Stimulated activated CD4-positive, alpha-beta T cell treated with anti-CD3 and anti-CD28 coated beads, Interleukin-4, amount 100 ng/mL, for 48 hours (primary cell): ENCODE data around the gene FHOD1.

Source experiments
- DNase-seq, 2 donors: peaks; one replicate each; pipeline ENCODE4 v3.0.0-alpha.2; 2020; ENCODE audit warnings: low read depth in 2 of 2

FHOD1 gene

DNA sequence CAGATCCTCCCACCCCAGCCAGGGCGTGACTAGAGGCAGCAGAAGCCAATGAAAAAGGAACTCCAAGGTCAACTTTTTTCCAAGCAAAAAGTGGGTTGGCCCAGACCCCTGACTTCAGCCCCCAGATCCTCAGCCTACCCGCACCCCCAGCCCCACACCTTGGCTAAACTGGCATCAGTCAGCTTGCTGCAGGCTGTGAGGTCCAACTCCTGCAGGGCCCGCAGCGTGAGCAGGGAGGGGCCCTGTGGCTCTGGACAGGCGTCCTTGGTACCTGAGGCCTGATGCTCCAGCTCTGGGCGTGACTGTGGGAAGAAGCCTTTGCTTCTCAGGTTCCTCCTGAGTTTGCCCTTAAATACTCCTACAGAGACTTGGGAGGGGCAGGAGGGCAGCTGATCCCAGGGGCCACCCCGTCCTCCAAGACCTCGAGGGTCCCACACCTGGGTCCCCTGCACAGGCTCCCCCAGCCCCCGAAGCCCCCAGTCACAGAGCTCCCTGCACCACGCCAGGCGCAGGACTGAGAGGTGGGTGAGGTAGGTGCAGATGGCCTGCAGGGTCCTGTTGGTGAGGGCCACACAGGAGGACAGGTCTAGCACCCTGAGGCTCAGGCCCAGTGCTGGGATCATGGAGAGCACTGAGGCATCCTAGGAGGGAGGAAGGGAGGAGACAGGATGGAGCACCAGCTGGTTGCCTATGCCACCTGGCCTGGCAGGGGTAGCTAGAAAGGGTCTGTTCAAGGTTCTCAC lies 39.0 kb downstream of the FHOD1 start:
- DNase-seq, result no peak

- DNase-seq, result no peak
These were observed 39.8 kb downstream of the FHOD1 start for GRCh38 chr16:67207249-67208091.

- no peak for DNase-seq
These were observed 40.4 kb downstream of the FHOD1 start for GRCh38 chr16:67206838-67207248.

- no peak for DNase-seq
These were observed 41.0 kb downstream of the FHOD1 start for GRCh38 chr16:67206129-67206837.

DNA sequence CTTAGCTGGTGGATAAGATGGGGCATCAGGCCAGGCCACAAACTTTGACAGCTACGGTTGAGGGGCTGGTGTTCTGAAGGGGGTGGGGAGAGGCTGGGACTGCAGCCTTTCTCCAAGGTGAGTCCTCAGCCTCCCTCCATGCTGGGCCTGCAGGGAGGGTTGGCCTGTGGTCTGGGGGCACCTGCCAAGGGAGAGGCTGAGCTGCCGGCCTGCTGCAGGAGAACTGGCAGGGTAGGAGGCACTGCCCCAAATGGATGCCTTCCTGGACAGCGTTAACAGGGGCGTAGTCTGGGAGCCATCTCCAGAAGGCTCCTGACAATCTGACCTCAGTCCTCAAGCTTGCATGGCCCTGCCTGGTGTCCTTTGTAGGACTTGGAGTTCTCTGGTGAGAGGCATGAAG lies 43.2 kb downstream of the FHOD1 start:
- no peak for DNase-seq

DNA sequence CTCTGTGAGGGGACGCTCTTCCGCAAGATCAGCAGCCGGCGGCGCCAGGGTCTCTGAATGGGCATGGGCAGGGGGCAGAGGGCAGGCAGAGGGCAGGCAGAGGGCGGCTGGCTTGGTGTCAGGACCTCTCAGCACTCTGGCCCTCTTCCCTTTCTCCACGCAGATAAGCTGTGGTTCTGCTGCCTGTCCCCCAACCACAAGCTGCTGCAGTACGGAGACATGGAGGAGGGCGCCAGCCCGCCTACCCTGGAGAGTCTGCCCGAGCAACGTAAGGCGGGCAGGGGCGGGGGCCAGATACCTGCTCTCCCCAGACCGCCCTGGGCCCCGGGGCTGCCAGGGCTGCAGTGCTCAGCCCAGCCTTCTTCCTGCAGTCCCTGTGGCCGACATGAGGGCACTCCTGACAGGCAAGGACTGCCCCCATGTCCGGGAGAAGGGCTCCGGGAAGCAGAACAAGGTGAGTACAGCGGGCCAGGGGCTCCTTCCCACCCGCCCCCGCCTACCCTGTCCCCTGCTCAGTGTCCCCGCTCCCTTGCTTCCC lies 44.3 kb downstream of the FHOD1 start:
- DNase-seq, result no peak

DNA sequence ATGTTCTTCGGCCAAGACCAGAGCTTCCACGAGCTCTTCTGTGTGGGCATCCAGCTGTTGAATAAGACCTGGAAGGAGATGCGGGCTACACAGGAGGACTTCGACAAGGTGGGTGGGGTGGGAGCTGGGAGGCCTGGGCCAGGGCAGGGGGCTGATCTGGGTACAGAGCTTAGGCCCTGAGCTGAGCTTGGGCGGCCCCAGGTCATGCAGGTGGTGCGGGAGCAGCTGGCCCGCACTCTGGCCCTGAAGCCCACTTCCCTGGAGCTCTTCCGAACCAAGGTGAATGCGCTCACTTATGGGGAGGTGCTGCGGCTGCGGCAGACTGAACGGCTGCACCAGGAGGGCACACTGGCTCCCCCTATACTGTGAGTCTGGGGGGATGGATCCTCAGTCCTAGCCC lies 44.9 kb downstream of the FHOD1 start:
- no peak for DNase-seq

DNA sequence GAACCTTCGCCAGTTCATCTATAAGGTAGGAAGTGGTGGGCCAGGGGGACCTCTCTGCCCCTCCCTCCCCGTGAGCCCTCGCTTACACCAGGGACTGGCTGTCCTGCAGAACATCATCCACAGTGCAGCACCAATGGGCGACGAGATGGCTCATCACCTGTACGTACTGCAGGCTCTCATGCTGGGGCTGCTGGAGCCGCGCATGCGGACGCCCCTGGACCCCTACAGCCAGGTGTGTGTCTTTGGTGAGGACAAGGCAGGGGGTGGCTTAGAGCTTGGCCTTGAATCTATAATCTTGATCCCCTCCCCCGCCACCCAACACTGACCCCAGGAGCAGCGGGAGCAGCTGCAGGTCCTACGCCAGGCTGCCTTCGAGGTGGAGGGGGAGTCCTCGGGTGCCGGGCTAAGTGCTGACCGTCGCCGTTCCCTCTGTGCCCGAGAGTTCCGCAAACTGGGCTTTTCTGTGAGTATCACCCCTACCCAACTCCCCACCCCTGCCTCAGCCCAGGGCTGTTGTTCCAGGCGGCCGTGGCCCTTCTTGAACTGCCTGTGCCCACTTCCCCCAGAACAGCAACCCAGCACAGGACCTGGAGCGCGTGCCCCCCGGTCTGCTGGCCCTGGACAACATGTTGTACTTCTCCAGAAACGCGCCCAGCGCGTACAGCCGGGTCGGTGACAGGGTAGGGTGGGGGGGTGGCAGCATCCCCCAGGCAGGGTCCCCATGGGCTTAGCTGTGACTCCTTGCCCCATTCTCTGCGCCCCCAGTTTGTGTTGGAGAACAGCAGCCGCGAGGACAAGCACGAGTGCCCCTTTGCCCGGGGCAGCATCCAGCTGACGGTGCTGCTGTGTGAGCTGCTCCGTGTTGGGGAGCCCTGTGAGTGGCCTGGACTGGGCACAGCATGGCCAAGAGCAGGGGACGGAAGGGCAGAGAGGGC lies 45.6 kb downstream of the FHOD1 start:
- no peak for DNase-seq

GRCh38 chr16:67200491-67200890 lies 46.8 kb downstream of the FHOD1 start:
- no peak for DNase-seq

DNA sequence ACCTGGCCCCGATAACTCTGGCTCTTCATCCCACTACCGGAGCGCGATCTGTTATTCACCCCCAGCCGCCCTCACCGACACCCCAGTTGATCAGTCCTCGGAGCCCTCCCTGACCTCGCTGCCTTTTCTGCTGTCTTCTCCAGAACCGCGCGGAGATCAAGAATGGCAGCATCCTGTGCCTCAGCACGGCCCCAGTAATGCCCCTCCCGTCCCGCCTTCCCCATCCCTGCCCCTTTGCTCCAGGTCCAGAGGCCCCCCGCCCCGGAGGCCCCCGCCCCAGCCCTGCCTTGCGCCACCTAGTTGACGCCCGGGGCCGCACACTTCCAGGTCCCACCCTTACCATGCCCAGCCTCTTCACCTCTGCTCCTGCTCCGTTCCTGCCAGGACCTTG lies 47.5 kb downstream of the FHOD1 start:
- DNase-seq, result no peak

DNA sequence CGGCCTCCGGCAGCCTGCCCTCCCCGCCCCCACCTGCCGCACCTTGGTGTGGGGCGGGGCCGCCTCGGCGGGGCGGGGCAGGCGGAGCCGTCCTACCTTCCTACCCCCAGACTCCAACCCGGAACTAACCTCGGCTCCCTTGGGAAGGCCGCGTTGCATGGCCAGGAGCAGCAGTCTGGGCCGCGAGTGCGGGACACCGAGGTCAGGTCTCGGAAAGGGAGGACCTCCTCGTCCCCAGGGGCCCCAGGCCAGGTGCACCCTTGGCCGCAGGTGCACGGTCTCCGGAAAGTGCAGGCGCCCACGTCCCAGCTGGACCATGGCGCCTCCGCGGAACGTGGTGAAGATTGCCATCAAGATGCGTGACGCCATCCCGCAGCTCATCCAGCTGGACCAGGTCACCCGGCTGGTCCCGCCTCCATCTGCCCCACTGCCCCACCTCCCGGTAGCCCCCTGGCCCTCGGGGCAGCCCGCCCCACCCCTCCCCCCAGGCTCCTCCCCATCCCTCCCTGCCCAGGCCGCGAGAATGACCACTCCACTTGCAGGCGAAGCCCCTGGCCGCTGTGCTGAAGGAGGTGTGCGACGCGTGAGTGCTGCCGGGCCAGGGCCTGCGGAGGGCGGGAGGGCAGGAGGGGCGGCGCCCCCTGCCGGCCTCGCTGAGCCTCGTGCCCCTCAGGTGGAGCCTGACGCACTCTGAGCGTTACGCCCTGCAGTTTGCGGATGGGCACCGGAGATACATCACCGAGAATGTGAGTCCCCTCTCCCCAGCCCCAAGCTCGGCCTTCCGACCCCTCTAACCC lies 48.1 kb downstream of the FHOD1 start, which contains the start of gene ELMO3:
Gene ELMO3, plus strand, starts transcription at position 121 of the 797 bp plus-strand sequence. Its CDS starts 196 bp downstream, at position 317.
- no peak for DNase-seq

- DNase-seq, result no peak
These were observed 49.0 kb downstream of the FHOD1 start for GRCh38 chr16:67198238-67198734.

DNA sequence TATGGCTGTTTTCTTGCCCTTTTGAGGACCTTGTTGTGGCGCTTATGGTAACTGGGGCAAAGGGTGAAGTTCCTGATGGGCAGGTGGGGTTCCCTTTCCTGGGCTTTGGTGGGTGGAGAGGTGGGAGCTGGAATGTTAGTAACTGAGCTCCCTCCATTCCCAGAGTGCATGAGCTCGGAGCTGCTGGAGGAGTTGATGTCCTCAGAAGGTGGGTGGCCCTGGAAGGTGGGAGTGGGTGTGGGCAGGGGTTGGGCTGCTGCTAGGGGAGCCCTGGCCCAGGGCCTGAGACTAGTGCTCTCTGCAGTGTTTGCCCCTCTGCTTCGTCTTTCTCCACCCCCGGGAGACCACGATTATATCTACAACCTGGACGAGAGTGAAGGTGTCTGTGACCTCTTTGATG lies 49.6 kb downstream of the FHOD1 start:
- DNase-seq, result no peak

GRCh38 chr16:67196881-67197280 lies 50.4 kb downstream of the FHOD1 start:
- DNase-seq, result no peak

- DNase-seq, result no peak
These were observed 51.6 kb downstream of the FHOD1 start for GRCh38 chr16:67195676-67196075.

DNA sequence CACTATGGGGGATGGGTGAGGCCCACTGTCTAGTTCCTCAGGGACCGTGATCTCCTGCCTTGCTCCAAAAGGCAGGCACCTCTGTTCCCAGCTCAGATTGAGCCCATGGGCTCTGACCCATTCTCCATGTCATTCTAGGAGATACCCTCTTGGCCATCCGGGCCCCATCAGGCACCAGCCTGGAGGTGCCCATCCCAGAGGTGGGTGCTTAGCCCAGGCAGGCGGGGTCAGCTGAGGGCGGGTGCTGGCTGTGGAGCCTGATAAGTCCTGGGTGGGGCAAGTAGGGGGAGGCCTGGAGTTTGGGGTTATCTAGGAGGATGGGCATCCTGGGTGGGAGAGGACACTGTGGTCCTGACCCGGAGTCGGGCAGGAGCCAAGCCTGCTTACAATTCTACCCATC lies 53.0 kb downstream of the FHOD1 start:
- no peak for DNase-seq

GRCh38 chr16:67193536-67193935 lies 53.7 kb downstream of the FHOD1 start:
- DNase-seq, result no peak

DNA sequence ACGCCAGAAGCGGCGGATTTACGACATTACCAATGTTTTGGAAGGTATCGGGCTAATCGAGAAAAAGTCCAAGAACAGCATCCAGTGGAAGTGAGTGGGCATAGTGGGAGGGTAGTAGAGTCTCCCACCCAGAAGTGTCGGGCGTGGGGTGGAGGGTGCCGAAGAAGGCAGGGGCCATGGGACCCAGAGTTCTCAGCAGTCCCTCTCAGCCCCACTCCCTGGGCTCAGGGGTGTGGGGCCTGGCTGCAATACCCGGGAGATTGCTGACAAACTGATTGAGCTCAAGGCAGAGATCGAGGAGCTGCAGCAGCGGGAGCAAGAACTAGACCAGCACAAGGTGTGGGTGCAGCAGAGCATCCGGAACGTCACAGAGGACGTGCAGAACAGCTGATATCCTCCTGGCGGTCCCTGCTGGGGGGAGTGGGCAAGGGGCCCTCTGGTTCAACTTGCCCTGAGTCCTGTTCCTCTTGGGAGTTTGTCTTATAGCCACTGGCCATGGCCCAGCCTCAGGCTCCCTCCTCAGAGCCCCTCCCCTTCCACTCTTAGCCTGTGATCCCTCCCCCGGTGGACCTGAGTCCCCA lies 54.4 kb downstream of the FHOD1 start:
- no peak for DNase-seq

DNA sequence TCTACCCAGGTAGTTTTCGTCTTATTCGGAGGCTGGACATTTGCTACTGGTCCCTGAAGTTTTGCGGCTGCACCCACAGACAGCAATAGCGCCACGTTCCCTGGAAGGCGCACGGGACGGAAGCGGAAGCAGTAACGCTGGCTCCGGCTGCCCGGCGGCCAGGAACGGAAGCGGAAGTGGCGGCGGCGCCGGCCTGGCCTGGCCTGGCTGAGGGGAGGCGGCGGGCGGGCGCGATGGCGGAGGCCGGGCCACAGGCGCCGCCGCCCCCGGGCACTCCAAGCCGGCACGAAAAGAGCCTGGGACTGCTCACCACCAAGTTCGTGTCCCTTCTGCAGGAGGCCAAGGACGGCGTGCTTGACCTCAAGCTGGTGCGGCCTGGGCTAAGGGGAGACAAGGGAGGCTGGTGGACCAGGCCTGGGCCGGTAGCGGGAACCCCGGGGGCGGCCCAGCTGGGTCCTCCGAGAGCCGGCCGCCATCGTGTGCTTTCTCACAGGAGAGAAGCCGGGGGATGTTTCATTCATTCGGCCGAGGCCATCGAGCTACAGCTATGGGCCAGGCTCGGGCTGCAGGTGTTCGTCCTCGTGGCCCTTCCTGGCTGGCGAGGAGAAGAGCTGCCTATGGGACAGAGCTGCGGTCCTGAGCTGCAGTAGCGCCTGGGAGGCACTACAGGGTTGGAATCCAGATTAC lies 55.1 kb downstream of the FHOD1 start, which contains the start of gene E2F4:
Gene E2F4, plus strand, starts transcription at position 161 of the 687 bp plus-strand sequence. Its CDS starts 73 bp downstream, at position 234.
- DNase-seq, result peak; percentile 80 to 88
